Esophagus squamous epithelium (tissue), 5 donors: Measurements from ENCODE around the gene IRF4. TPM values are rescaled to one million over a fixed set of nuclear protein-coding genes. Genes with fewer than 3 reads are reported as not detected.

ENCODE experiments used
- DNase-seq: peaks from one replicate; lab custom pipeline; 2025; lab: John Stamatoyannopoulos, UW
- H3K27ac ChIP-seq, 4 donors: fragments of 200-600 bp; sonication (generic); one replicate each; pipeline ENCODE4 v1.5.1; 2016 to 2019; ENCODE audit warnings: mild to moderate bottlenecking in 1 of 4
- H3K27me3 ChIP-seq, 4 donors: fragments of 200-600 bp; sonication (generic); 1 replicate in 3 of 4; 2 replicates in 1 of 4; pipeline versions ENCODE4 v1.5.1 to v1.6.0; 2017 to 2021; ENCODE audit warnings: antibody characterized with exemption in 1 of 4
- H3K36me3 ChIP-seq, 3 donors: fragments of 200-600 bp; sonication (generic); one replicate each; pipeline ENCODE4 v1.5.1; 2016 to 2019
- H3K4me1 ChIP-seq, 3 donors: fragments of 200-600 bp; sonication (generic); one replicate each; pipeline ENCODE4 v1.5.1; 2017 to 2019
- H3K4me3 ChIP-seq, 4 donors: fragments of 200-600 bp; sonication (generic); 1 replicate in 3 of 4; 2 replicates in 1 of 4; pipeline ENCODE4 v1.5.1; 2016 to 2019; ENCODE audit warnings: mild to moderate bottlenecking in 2 of 4, moderate library complexity in 1 of 4
- H3K9me3 ChIP-seq, 3 donors: fragments of 200-600 bp; sonication (generic); one replicate each; pipeline ENCODE4 v1.5.1; 2016 to 2019
- CTCF ChIP-seq, 6 experiments: fragments of 450-650 bp in 4 of 6; fragments of 200-600 bp in 2 of 6; sonication (generic) in 2 of 6; IDR thresholded peaks; one replicate each; pipeline ENCODE4 v1.5.1; 2016 to 2019; ENCODE audit warnings: antibody characterized with exemption in 6 of 6, mild to moderate bottlenecking in 4 of 6, moderate library complexity in 4 of 6
- POLR2A ChIP-seq, 4 donors: fragments of 450-650 bp; IDR thresholded peaks; one replicate each; pipeline ENCODE4 v1.6.1; 2017; ENCODE audit warnings: antibody characterized with exemption in 4 of 4, mild to moderate bottlenecking in 4 of 4, moderate library complexity in 3 of 4
- WGBS, 2 donors: methylation state at CpG; one replicate each; pipeline ENCODE4 v1.1.5; 2018; 5-methylcytosine and 5-hydroxymethylcytosine counted together
- intact Hi-C: fragments of 100-400 bp; cut with DNase I; formaldehyde crosslinking; loops from one replicate; pipeline ENCODE4 v1.15.0; 2022
- total RNA-seq, 4 donors: library from RNA; depleted of rRNA; stranded (reverse); fragments of >200 nt; gene quantifications; one replicate each; pipeline ENCODE4 v1.1.0, GENCODE V29; 2016
- donor health status: DM: yes; HTN: yes; CAD: no.

The IRF4 gene
- total RNA-seq, 4 donors from 2014 or later = 0.40 to 1.9 (median 1.2) TPM

GRCh38 chr6:347232-347631 lies 44.3 kb upstream of the IRF4 start:
- H3K4me3 ChIP-seq = no peak overlapping the region
- no peak for DNase-seq
- H3K9me3 ChIP-seq = no peaks in the 10 kb centered on the region
- no peaks in the 10 kb centered on the region for H3K27me3 ChIP-seq
- WGBS, 2 donors = 86 to 91% methylated on average over 4 of the region's 4 CpGs
- peak in 1 of 6 experiments; percentile 4 for TF ChIP-seq CTCF (IDR thresholded peaks at IDR 0.05)
- no peak for TF ChIP-seq POLR2A (IDR thresholded peaks at IDR 0.05)
- peaks cover 0 to 66% (median 5%) of the 10 kb centered on the region in 3 donors for H3K36me3 ChIP-seq
- intact Hi-C loops = no loop called here
- H3K4me1 ChIP-seq = no peaks in the 10 kb centered on the region
- no peak overlapping the region for H3K27ac ChIP-seq

GRCh38 chr6:347951-348859 lies 43.3 kb upstream of the IRF4 start:
- TF ChIP-seq CTCF (IDR thresholded peaks at IDR 0.05) (no peak), POLR2A (IDR thresholded peaks at IDR 0.05) (no peak)
- peaks cover 0 to 74% (median 5%) of the 10 kb centered on the region in 3 donors for H3K36me3 ChIP-seq
- H3K27me3 ChIP-seq = no peaks in the 10 kb centered on the region
- 91 to 93% methylated on average over 27 of the region's 27 CpGs for WGBS, 2 donors
- no peak overlapping the region for H3K27ac ChIP-seq
- DNase-seq = no peak
- no peak overlapping the region for H3K4me3 ChIP-seq
- intact Hi-C loops = no loop called here
- H3K9me3 ChIP-seq = no peaks in the 10 kb centered on the region
- no peaks in the 10 kb centered on the region for H3K4me1 ChIP-seq

GRCh38 chr6:348860-349396 lies 42.6 kb upstream of the IRF4 start:
- Histone ChIP-seq H3K4me3 (no peak overlapping the region), H3K27ac (no peak overlapping the region), H3K36me3 (peaks cover 0 to 74% (median 5%) of the 10 kb centered on the region in 3 donors), H3K4me1 (no peaks in the 10 kb centered on the region), H3K9me3 (no peaks in the 10 kb centered on the region), H3K27me3 (no peaks in the 10 kb centered on the region)
- DNase-seq = no peak
- intact Hi-C loops = no loop called here
- no peak for TF ChIP-seq CTCF (IDR thresholded peaks at IDR 0.05)
- no peak for TF ChIP-seq POLR2A (IDR thresholded peaks at IDR 0.05)
- WGBS, 2 donors = 90 to 91% methylated on average over 21 of the region's 21 CpGs

GRCh38 chr6:349491-349921 lies 42.0 kb upstream of the IRF4 start:
- 77 to 83% methylated on average over 6 of the region's 6 CpGs for WGBS, 2 donors
- peaks cover 0 to 74% (median 5%) of the 10 kb centered on the region in 3 donors for H3K36me3 ChIP-seq
- no peaks in the 10 kb centered on the region for H3K9me3 ChIP-seq
- no peaks in the 10 kb centered on the region for H3K27me3 ChIP-seq
- no peak overlapping the region for H3K4me3 ChIP-seq
- H3K4me1 ChIP-seq = no peaks in the 10 kb centered on the region
- no peak for TF ChIP-seq CTCF (IDR thresholded peaks at IDR 0.05)
- no peak for TF ChIP-seq POLR2A (IDR thresholded peaks at IDR 0.05)
- H3K27ac ChIP-seq = no peak overlapping the region
- DNase-seq = no peak
- intact Hi-C loops = no loop called here

- no peaks in the 10 kb centered on the region for H3K27me3 ChIP-seq
- intact Hi-C loops = no loop called here
- H3K9me3 ChIP-seq = no peaks in the 10 kb centered on the region
- whole genome bisulfite sequencing, 2 donors = 90% methylated on average over 9 of the region's 9 CpGs
- H3K4me3 ChIP-seq = no peak overlapping the region
- H3K27ac ChIP-seq = no peak overlapping the region
- TF ChIP-seq POLR2A (IDR thresholded peaks at IDR 0.05) = no peak
- no peak for TF ChIP-seq CTCF (IDR thresholded peaks at IDR 0.05)
- no peaks in the 10 kb centered on the region for H3K4me1 ChIP-seq
- H3K36me3 ChIP-seq = peaks cover 0 to 74% (median 5%) of the 10 kb centered on the region in 3 donors
- DNase-seq = no peak
These were observed 41.2 kb upstream of the IRF4 start for GRCh38 chr6:350371-350770.
